ENCODE data around the gene DIP2C.

DNA sequence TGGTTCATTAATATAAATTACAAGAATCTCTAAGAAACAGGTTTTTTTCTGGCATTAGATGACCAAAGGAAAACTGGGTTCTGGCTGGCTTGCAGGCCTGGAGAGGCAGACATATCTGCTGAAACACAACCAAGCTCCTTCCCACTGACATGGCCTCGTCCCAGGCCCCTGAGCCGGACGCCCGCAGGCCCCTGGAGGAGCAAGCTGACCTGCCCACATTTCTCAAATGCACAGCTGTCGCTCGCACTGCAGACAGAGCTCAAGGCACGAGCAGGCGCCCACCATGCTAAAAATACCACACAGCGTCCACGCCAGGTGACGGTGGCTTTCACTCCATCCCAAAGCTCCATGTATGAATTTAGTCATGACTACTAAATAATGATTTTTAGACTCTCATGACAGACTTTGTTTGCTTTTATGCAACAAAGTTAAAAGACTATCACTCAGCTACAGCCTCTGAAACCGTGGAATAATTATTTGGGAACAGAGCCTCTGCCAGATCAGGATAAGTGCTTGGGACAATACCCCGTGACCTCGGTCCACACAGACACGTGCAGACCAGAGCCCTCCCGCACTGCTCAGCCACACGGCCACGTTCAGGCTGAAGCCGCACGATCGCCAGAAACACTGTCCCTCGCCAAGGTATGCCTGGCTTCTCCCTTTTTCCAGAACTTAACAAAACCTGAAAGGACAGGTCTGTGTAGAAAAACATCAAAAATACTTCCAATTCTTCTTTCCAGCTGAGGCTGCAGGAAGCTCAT, 71.1 kb downstream of the DIP2C start:
- TF ChIP-seq, protein P1, sequence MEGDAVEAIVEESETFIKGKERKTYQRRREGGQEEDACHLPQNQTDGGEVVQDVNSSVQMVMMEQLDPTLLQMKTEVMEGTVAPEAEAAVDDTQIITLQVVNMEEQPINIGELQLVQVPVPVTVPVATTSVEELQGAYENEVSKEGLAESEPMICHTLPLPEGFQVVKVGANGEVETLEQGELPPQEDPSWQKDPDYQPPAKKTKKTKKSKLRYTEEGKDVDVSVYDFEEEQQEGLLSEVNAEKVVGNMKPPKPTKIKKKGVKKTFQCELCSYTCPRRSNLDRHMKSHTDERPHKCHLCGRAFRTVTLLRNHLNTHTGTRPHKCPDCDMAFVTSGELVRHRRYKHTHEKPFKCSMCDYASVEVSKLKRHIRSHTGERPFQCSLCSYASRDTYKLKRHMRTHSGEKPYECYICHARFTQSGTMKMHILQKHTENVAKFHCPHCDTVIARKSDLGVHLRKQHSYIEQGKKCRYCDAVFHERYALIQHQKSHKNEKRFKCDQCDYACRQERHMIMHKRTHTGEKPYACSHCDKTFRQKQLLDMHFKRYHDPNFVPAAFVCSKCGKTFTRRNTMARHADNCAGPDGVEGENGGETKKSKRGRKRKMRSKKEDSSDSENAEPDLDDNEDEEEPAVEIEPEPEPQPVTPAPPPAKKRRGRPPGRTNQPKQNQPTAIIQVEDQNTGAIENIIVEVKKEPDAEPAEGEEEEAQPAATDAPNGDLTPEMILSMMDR (IDR thresholded peaks at IDR 0.05), result no peak
- no peak for TF ChIP-seq POLR2A (IDR thresholded peaks at IDR 0.05)
